ENCODE results near the gene TMCC1. TPM values are rescaled to one million over a fixed set of nuclear protein-coding genes. Genes with fewer than 3 reads are reported as not detected.

The TMCC1 gene
- total RNA-seq (10 to 100 TPM; 23.6 to 57.2 (median 44.7) TPM), polyA plus RNA-seq (10 to 100 TPM; 13.2 to 15.7 TPM)
- long read RNA-seq, donor 1, full-length matches to known transcripts = 1 of 14 reads
- long read RNA-seq, donor 1, partial matches to known transcripts = 1 of 14 reads
- long read RNA-seq, donor 1, other reads (novel, unspliced or antisense) = 12 of 14 reads
- long read RNA-seq, donor 2 = 0 reads
- long read RNA-seq, donor 3, partial matches to known transcripts = 2 of 17 reads
- long read RNA-seq, donor 3, other reads (novel, unspliced or antisense) = 15 of 17 reads

DNA sequence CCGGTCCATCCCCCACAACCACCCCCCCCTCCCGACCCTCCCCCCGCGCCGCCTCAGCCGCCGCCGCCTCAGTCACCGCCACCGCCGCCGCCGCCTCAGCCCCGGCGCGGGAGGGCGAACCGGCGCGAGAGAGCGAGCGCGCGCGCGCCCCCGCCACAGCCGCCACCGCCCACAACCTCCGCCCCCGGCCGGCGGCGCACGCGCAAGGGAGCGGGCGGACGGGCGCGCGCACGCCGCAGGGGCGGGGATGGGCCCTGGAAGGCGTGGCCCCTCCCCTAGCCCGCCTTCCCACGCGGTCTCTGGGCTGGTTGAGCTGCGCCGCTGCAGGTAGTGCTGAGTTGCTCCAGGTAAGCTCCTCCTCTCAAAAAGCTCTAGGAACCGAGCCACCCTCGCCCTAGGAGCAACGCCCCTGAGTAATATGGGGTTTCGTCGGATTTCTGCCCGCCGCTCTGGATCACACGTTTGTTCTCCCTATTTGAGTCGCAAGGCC, at the start of gene TMCC1:
Gene TMCC1 (minus strand): TSS at position 131 of the 490 bp plus-strand sequence.
- no peaks in the 10 kb centered on the region for H3K36me3 ChIP-seq
- H3K27me3 ChIP-seq = no peaks in the 10 kb centered on the region
- 0% methylated on average over 20 to 60 of the region's 60 CpGs for WGBS, 3 donors
- peak within 1 kb of the TSS; percentile 86 for H3K4me3 ChIP-seq
- peak within 1 kb of the TSS; percentile 86 to 88 for H3K27ac ChIP-seq
- no peaks in the 10 kb centered on the region for H3K9me3 ChIP-seq
- DNase-seq = peak; percentile 79 to 89 (median 87)
- intact Hi-C loops (cut with DNase I) = no loop called here
- H3K4me1 ChIP-seq (ENCODE audit: insufficient read depth) = peaks cover 7% of the 10 kb centered on the region
- TF ChIP-seq EP300 (IDR thresholded peaks at IDR 0.05) (no peak), POLR2A (IDR thresholded peaks at IDR 0.05) (no peak)
- TF ChIP-seq, protein P1, sequence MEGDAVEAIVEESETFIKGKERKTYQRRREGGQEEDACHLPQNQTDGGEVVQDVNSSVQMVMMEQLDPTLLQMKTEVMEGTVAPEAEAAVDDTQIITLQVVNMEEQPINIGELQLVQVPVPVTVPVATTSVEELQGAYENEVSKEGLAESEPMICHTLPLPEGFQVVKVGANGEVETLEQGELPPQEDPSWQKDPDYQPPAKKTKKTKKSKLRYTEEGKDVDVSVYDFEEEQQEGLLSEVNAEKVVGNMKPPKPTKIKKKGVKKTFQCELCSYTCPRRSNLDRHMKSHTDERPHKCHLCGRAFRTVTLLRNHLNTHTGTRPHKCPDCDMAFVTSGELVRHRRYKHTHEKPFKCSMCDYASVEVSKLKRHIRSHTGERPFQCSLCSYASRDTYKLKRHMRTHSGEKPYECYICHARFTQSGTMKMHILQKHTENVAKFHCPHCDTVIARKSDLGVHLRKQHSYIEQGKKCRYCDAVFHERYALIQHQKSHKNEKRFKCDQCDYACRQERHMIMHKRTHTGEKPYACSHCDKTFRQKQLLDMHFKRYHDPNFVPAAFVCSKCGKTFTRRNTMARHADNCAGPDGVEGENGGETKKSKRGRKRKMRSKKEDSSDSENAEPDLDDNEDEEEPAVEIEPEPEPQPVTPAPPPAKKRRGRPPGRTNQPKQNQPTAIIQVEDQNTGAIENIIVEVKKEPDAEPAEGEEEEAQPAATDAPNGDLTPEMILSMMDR (IDR thresholded peaks at IDR 0.05) = no peak

DNA sequence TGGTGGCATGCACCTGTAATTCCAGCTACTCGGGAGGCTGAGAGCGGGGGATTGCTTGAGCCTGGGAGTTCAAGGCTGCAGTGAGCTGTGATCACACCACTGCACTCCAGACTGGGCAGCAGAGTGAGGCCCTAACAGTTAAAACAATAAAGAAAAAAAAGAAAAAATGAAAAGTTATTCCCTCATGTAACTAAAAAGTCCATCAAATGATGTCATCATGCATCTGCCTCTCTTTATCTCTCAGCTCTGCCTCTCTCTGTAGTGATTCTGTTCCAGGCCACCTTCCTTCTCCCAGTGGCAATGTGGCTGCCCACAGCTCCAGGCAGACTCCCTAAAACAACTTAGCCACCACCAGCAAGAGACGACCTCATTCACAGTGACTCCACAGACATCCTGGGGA, 49.5 kb upstream of the TMCC1 start:
- no peaks in the 10 kb centered on the region for H3K36me3 ChIP-seq
- TF ChIP-seq EP300 (IDR thresholded peaks at IDR 0.05) (no peak), POLR2A (IDR thresholded peaks at IDR 0.05) (no peak)
- TF ChIP-seq, protein P1 (IDR thresholded peaks at IDR 0.05) = no peak
- H3K4me3 ChIP-seq = no peak overlapping the region
- WGBS, 3 donors = 70 to 76% (median 74%) methylated on average over 3 of the region's 3 CpGs
- H3K27ac ChIP-seq = no peak overlapping the region
- DNase-seq = no peak
- no peaks in the 10 kb centered on the region for H3K9me3 ChIP-seq
- H3K27me3 ChIP-seq = no peaks in the 10 kb centered on the region
- H3K4me1 ChIP-seq (ENCODE audit: insufficient read depth) = no peaks in the 10 kb centered on the region
- intact Hi-C loops (cut with DNase I) = loop anchor here in 2 of 4 donors (5.0 to 10.0 kb wide), 4 partner anchors 54 to 299 kb away; no protein-coding TSS in a partner anchor

DNA sequence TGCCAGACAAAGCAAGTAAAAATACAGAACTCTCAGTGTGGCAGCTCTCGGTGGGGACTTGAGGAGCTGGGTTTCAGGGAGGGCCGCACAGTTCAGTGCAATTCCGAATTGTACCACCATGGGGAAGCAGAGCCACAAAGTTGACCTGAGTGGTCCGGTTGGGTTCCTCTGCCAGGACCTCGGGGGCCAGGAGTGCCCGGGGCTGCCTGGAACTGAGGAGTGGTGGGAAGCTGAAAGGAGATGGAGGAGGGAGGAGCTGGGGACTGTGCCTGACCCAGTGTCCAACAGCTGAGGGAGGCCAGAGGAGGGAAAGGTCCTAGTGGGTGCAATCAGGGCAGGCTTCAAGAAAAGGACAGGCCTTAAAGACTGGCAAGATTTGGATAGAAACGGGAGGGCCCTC, 48.8 kb upstream of the TMCC1 start:
- Histone ChIP-seq H3K27ac (no peak overlapping the region), H3K27me3 (no peaks in the 10 kb centered on the region), H3K36me3 (no peaks in the 10 kb centered on the region), H3K4me3 (no peak overlapping the region), H3K4me1 (ENCODE audit: insufficient read depth) (peaks cover 3% of the 10 kb centered on the region), H3K9me3 (no peaks in the 10 kb centered on the region)
- TF ChIP-seq EP300 (IDR thresholded peaks at IDR 0.05) = no peak
- no peak for TF ChIP-seq POLR2A (IDR thresholded peaks at IDR 0.05)
- TF ChIP-seq, protein P1 (IDR thresholded peaks at IDR 0.05) = peak in 2 of 3 donors; percentile 49 to 54
- WGBS, 3 donors = 9 to 11% (median 11%) methylated on average over 7 of the region's 7 CpGs
- DNase-seq = peak; percentile 42 to 70 (median 53)
- intact Hi-C loops (cut with DNase I) = loop anchor here in 2 of 4 donors (5.0 to 10.0 kb wide), 4 partner anchors 55 to 300 kb away; no protein-coding TSS in a partner anchor

DNA sequence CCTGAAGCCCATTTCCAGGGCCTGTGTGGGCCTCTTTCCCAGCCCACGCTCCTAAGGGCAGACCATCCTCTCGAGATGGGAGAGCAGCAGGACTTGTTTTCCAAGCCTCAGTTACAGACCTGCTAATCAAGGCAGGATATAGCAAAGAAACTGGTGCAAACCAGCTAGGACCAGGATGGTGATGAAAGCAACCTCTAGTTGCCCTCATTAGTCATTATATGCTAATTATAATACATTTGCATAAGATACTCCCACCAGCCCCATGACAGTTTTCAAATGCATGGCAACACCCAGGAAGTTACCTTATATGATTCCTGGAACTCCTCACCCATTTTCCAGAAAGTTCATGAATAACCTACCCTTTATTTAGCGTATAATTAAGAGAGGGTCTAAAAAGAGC, 46.6 kb upstream of the TMCC1 start:
- Histone ChIP-seq H3K27me3 (no peaks in the 10 kb centered on the region), H3K4me3 (no peak overlapping the region), H3K27ac (no peak overlapping the region), H3K9me3 (no peaks in the 10 kb centered on the region), H3K4me1 (ENCODE audit: insufficient read depth) (peaks cover 3% of the 10 kb centered on the region), H3K36me3 (no peaks in the 10 kb centered on the region)
- intact Hi-C loops (cut with DNase I) = loop anchor here in 2 of 4 donors (5.0 to 10.0 kb wide), 4 partner anchors 57 to 302 kb away; no protein-coding TSS in a partner anchor
- TF ChIP-seq POLR2A (IDR thresholded peaks at IDR 0.05) = no peak
- no peak for DNase-seq
- WGBS, 3 donors = 79 to 88% (median 86%) methylated on average over 3 of the region's 3 CpGs
